Neural cell (in vitro differentiated cells): ENCODE results near the gene FAM20C. TPM values are rescaled to one million over a fixed set of nuclear protein-coding genes. Genes with fewer than 3 reads are reported as not detected.

Source experiments
- H2AFZ ChIP-seq: fragments of 200-600, 300-800 bp; sonication (generic), shearing (Covaris generic); 2 replicates; pipeline ENCODE4 v1.6.0; 2014; ENCODE audit warnings: low read depth, mild to moderate bottlenecking, antibody characterized with exemption, low read length, moderate library complexity
- H3F3A ChIP-seq: fragments of 200-600 bp; shearing (Covaris generic); 2 replicates; pipeline ENCODE4 v1.6.1; 2016; ENCODE audit warnings: mild to moderate bottlenecking, moderate library complexity, mixed read lengths, antibody characterized with exemption, low read length; ENCODE audit not compliant: insufficient read depth, poor library complexity, severe bottlenecking
- H3K27ac ChIP-seq: fragments of 200-600, 300-800 bp; sonication (generic), shearing (Covaris generic); 2 replicates; pipeline ENCODE4 v1.5.1; 2014; ENCODE audit warnings: mild to moderate bottlenecking, low read length, moderate library complexity
- H3K27me3 ChIP-seq: fragments of 300-800, 200-600 bp; sonication (generic), shearing (Covaris generic); 2 replicates; pipeline ENCODE4 v1.6.0; 2014; ENCODE audit warnings: mild to moderate bottlenecking, low read depth, low read length, moderate library complexity; ENCODE audit not compliant: insufficient read depth
- H3K36me3 ChIP-seq: fragments of 300-800, 200-600 bp; sonication (generic), shearing (Covaris generic); 2 replicates; pipeline ENCODE4 v1.5.1; 2014; ENCODE audit warnings: mild to moderate bottlenecking, antibody characterized with exemption, low read length, moderate library complexity; ENCODE audit not compliant: insufficient read depth
- H3K4me2 ChIP-seq: fragments of 300-800, 200-600 bp; sonication (generic), shearing (Covaris generic); 2 replicates; pipeline ENCODE4 v1.6.0; 2014; ENCODE audit warnings: mild to moderate bottlenecking, low read length
- H3K4me3 ChIP-seq: fragments of 300-800, 200-600 bp; sonication (generic), shearing (Covaris generic); 2 replicates; pipeline ENCODE4 v1.5.1; 2014; ENCODE audit warnings: mild to moderate bottlenecking, low read length, moderate library complexity
- H3K79me2 ChIP-seq: fragments of 200-600 bp; shearing (Covaris generic); replicated peaks from 2 replicates; pipeline ENCODE4 v1.6.0; 2014; ENCODE audit warnings: mild to moderate bottlenecking, low read length, moderate library complexity; ENCODE audit not compliant: insufficient read depth
- H3K9ac ChIP-seq: fragments of 300-800, 200-600 bp; sonication (generic), shearing (Covaris generic); 2 replicates; pipeline ENCODE4 v1.6.1; 2016; ENCODE audit warnings: mild to moderate bottlenecking, low read length, mixed read lengths
- H3K9me2 ChIP-seq: fragments of 200-600 bp; shearing (Covaris generic); 2 replicates; pipeline ENCODE4 v1.6.1; 2016; ENCODE audit warnings: mild to moderate bottlenecking, low read length, mixed read lengths; ENCODE audit not compliant: insufficient read depth
- H3K9me3 ChIP-seq: fragments of 200-600, 300-800 bp; sonication (generic), shearing (Covaris generic); 2 replicates; pipeline ENCODE4 v1.6.1; 2016; ENCODE audit warnings: mild to moderate bottlenecking, mixed run types, low read length, moderate library complexity, mixed read lengths
- H4K20me1 ChIP-seq: fragments of 200-600 bp; shearing (Covaris generic); 2 replicates; pipeline ENCODE4 v1.6.1; 2016; ENCODE audit warnings: mild to moderate bottlenecking, mixed run types; ENCODE audit not compliant: insufficient read depth
- CTCF ChIP-seq: fragments of 450-650 bp; IDR thresholded peaks from 2 replicates; pipeline ENCODE4 v1.5.1; 2014; ENCODE audit warnings: antibody characterized with exemption, mild to moderate bottlenecking, moderate library complexity; ENCODE audit not compliant: poor library complexity, severe bottlenecking
- EP300 ChIP-seq: fragments of 450-650 bp; conservative IDR thresholded peaks from 2 replicates; pipeline ENCODE4 v1.6.1; 2014; ENCODE audit warnings: antibody characterized with exemption, mild to moderate bottlenecking, moderate library complexity; ENCODE audit not compliant: poor library complexity, severe bottlenecking
- EZH2 ChIP-seq: fragments of 200-600, 300-800 bp; shearing (Covaris generic), sonication (generic); IDR thresholded peaks from 2 replicates; pipeline ENCODE4 v1.6.1; 2014; ENCODE audit warnings: antibody characterized with exemption, low read length, borderline replicate concordance, mild to moderate bottlenecking; ENCODE audit not compliant: insufficient read depth, poor library complexity, severe bottlenecking
- MXI1 ChIP-seq: fragments of 450-650 bp; conservative IDR thresholded peaks from 2 replicates; pipeline ENCODE4 v1.6.1; 2014; ENCODE audit warnings: antibody characterized with exemption, mild to moderate bottlenecking; ENCODE audit not compliant: poor library complexity, severe bottlenecking
- POLR2AphosphoS5 ChIP-seq: IDR thresholded peaks from 2 replicates; pipeline ENCODE4 v1.6.1; 2012
- RAD21 ChIP-seq: fragments of 450-650 bp; conservative IDR thresholded peaks from 2 replicates; pipeline ENCODE4 v1.6.1; 2014; ENCODE audit warnings: antibody characterized with exemption, mild to moderate bottlenecking, moderate library complexity
- REST ChIP-seq: IDR thresholded peaks from 2 replicates; pipeline ENCODE4 v1.6.1; 2012; ENCODE audit warnings: borderline replicate concordance
- SMC3 ChIP-seq: fragments of 450-650 bp; conservative IDR thresholded peaks from 2 replicates; pipeline ENCODE4 v1.6.1; 2014; ENCODE audit warnings: antibody characterized with exemption, mild to moderate bottlenecking, moderate library complexity; ENCODE audit not compliant: poor library complexity
- TAF1 ChIP-seq: IDR thresholded peaks from 2 replicates; pipeline ENCODE4 v1.6.1; 2012; ENCODE audit warnings: low read depth
- polyA plus RNA-seq: library from polyadenylated mRNA; depleted of rRNA; stranded (reverse); fragments of >200 nt; gene quantifications from 2 replicates; pipeline ENCODE4 v1.2.3, GENCODE V29; 2014

FAM20C gene
- polyA plus RNA-seq, 1 donor from 2014 or later = 22.7 TPM

- H3K9me2 ChIP-seq = no peaks in the 10 kb centered on the region
- no peak overlapping the region for H3K9ac ChIP-seq
- no peaks in the 10 kb centered on the region for H3K79me2 ChIP-seq
- H2AFZ ChIP-seq = no peak overlapping the region
- H3K27ac ChIP-seq = no peak overlapping the region
- H4K20me1 ChIP-seq = no peaks in the 10 kb centered on the region
- TF ChIP-seq EP300 (no peak), TAF1 (no peak), MXI1 (no peak), RAD21 (no peak), CTCF (no peak), REST (no peak), EZH2 (no peak), SMC3 (no peak), POLR2AphosphoS5 (no peak)
- H3F3A ChIP-seq = no peaks in the 10 kb centered on the region
- H3K36me3 ChIP-seq = no peaks in the 10 kb centered on the region
- no peaks in the 10 kb centered on the region for H3K9me3 ChIP-seq
- H3K4me2 ChIP-seq = no peak overlapping the region
- H3K4me3 ChIP-seq = no peak overlapping the region
- H3K27me3 ChIP-seq = no peaks in the 10 kb centered on the region
Measured at GRCh38 chr7:246451-246850, 54.1 kb downstream of the FAM20C start.

GRCh38 chr7:247181-247580 lies 54.8 kb downstream of the FAM20C start:
- TF ChIP-seq POLR2AphosphoS5 = no peak
- TF ChIP-seq RAD21 = no peak
- no peak for TF ChIP-seq CTCF
- TF ChIP-seq EP300 = no peak
- no peak overlapping the region for H3K27ac ChIP-seq
- H3K79me2 ChIP-seq = no peaks in the 10 kb centered on the region
- H3K27me3 ChIP-seq = no peaks in the 10 kb centered on the region
- no peaks in the 10 kb centered on the region for H3F3A ChIP-seq
- H3K4me2 ChIP-seq = no peak overlapping the region
- no peak overlapping the region for H3K9ac ChIP-seq
- no peaks in the 10 kb centered on the region for H4K20me1 ChIP-seq
- no peak overlapping the region for H3K4me3 ChIP-seq
- H3K9me3 ChIP-seq = no peaks in the 10 kb centered on the region
- no peaks in the 10 kb centered on the region for H3K36me3 ChIP-seq
- H3K9me2 ChIP-seq = no peaks in the 10 kb centered on the region
- H2AFZ ChIP-seq = no peak overlapping the region
